Activated B cell treated with CpG ODN at 0.5 μM for 24 hours (primary cell): ENCODE measurements around the gene PRRG4. TPM values are rescaled to one million over a fixed set of nuclear protein-coding genes. Genes with fewer than 3 reads are reported as not detected.

ENCODE experiments used
- ATAC-seq: fragments of 200-7000 bp; cut with Tn5 transposase; one replicate; pipeline ENCODE4 v1.10.0; 2021; ENCODE audit warnings: low read depth, mild to moderate bottlenecking, moderate library complexity
- CTCF ChIA-PET: fragments of 350-600 bp; sonication (Branson Sonifier 250); formaldehyde crosslinking; loops from one replicate; lab custom pipeline; 2021; ENCODE audit warnings: antibody characterized with exemption; lab: Charles Lee
- POLR2A ChIA-PET: fragments of 350-600 bp; sonication (Branson Sonifier 250); formaldehyde crosslinking; loops from one replicate; lab custom pipeline; 2021; ENCODE audit warnings: antibody characterized with exemption; lab: Charles Lee
- DNase-seq: peaks from one replicate; pipeline ENCODE4 v3.0.0; 2022
- H3K27ac Mint-ChIP-seq: one replicate; pipeline ENCODE4 v1.8.0; 2020; ENCODE audit warnings: mixed read lengths
- H3K27me3 Mint-ChIP-seq: one replicate; pipeline ENCODE4 v1.8.0; 2021; ENCODE audit warnings: mixed read lengths
- H3K36me3 Mint-ChIP-seq: one replicate; pipeline ENCODE4 v1.8.0; 2021; ENCODE audit warnings: low read depth, mixed read lengths
- H3K4me1 Mint-ChIP-seq: one replicate; pipeline ENCODE4 v1.8.0; 2021; ENCODE audit warnings: mixed read lengths
- H3K4me3 Mint-ChIP-seq: one replicate; pipeline ENCODE4 v1.8.0; 2020; ENCODE audit warnings: mild to moderate bottlenecking, mixed read lengths
- H3K9me3 Mint-ChIP-seq: one replicate; pipeline ENCODE4 v1.8.0; 2020; ENCODE audit warnings: mixed read lengths
- CTCF ChIP-seq: fragments of 200-600 bp; IDR thresholded peaks from one replicate; pipeline ENCODE4 v1.8.0; 2022; ENCODE audit warnings: antibody characterized with exemption, mild to moderate bottlenecking
- intact Hi-C: fragments of 100-400 bp; cut with micrococcal nuclease; formaldehyde crosslinking; loops from one replicate; pipeline ENCODE4 v1.15.1; 2024
- total RNA-seq: library from RNA; stranded (reverse); gene quantifications from 2 replicates; pipeline ENCODE4 v1.2.3, GENCODE V29; 2022

PRRG4 gene
- total RNA-seq, 1 donor from 2014 or later = 0.33 TPM

- DNase-seq (no peak), ATAC-seq (peak; percentile 66)
- CTCF ChIA-PET = interaction anchor here (0.8 to 2.8 kb wide), 3 partner anchors 254 to 259 kb away, joined by 3 to 16 read pairs (median 5); no protein-coding TSS in a partner anchor
- no peak overlapping the region for H3K27ac Mint-ChIP-seq
- no peaks in the 10 kb centered on the region for H3K9me3 Mint-ChIP-seq
- POLR2A ChIA-PET = no interaction called here
- TF ChIP-seq CTCF = no peak
- H3K4me1 Mint-ChIP-seq = no peaks in the 10 kb centered on the region
- H3K36me3 Mint-ChIP-seq = no peaks in the 10 kb centered on the region
- no peaks in the 10 kb centered on the region for H3K27me3 Mint-ChIP-seq
- intact Hi-C loops = loop anchor here (1.0 to 10.0 kb wide), 3 partner anchors 151 to 1015 kb away; no protein-coding TSS in a partner anchor
- no peak overlapping the region for H3K4me3 Mint-ChIP-seq
Observed at GRCh38 chr11:32809313-32809712, 20.4 kb upstream of the PRRG4 start.

- TF ChIP-seq CTCF = no peak
- Mint-ChIP-seq H3K9me3 (no peaks in the 10 kb centered on the region), H3K4me1 (no peaks in the 10 kb centered on the region), H3K27me3 (no peaks in the 10 kb centered on the region), H3K36me3 (no peaks in the 10 kb centered on the region), H3K27ac (no peak overlapping the region), H3K4me3 (no peak overlapping the region)
- ChIA-PET POLR2A (no interaction called here), CTCF (no interaction called here)
- ATAC-seq = no peak
- DNase-seq = no peak
- intact Hi-C loops = no loop called here
Observed at GRCh38 chr11:32817181-32817851, 12.4 kb upstream of the PRRG4 start.

GRCh38 chr11:32817852-32818183 lies 11.9 kb upstream of the PRRG4 start:
- POLR2A ChIA-PET = no interaction called here
- Mint-ChIP-seq H3K4me1 (no peaks in the 10 kb centered on the region), H3K4me3 (no peak overlapping the region), H3K27ac (no peak overlapping the region), H3K9me3 (no peaks in the 10 kb centered on the region), H3K27me3 (no peaks in the 10 kb centered on the region), H3K36me3 (no peaks in the 10 kb centered on the region)
- intact Hi-C loops = no loop called here
- CTCF ChIA-PET = no interaction called here
- no peak for TF ChIP-seq CTCF
- DNase-seq (no peak), ATAC-seq (no peak)

GRCh38 chr11:32819187-32819586 lies 10.5 kb upstream of the PRRG4 start:
- POLR2A ChIA-PET = no interaction called here
- Mint-ChIP-seq H3K4me3 (no peak overlapping the region), H3K27ac (no peak overlapping the region), H3K4me1 (no peaks in the 10 kb centered on the region), H3K27me3 (no peaks in the 10 kb centered on the region), H3K36me3 (no peaks in the 10 kb centered on the region), H3K9me3 (no peaks in the 10 kb centered on the region)
- ATAC-seq = no peak
- TF ChIP-seq CTCF = no peak
- intact Hi-C loops = no loop called here
- CTCF ChIA-PET = no interaction called here
- DNase-seq = no peak

GRCh38 chr11:32820497-32820896 lies 9.2 kb upstream of the PRRG4 start:
- Mint-ChIP-seq H3K4me3 (no peak overlapping the region), H3K27me3 (no peaks in the 10 kb centered on the region), H3K9me3 (no peaks in the 10 kb centered on the region), H3K36me3 (no peaks in the 10 kb centered on the region), H3K4me1 (no peaks in the 10 kb centered on the region), H3K27ac (no peak overlapping the region)
- intact Hi-C loops = no loop called here
- DNase-seq (no peak), ATAC-seq (no peak)
- POLR2A ChIA-PET = no interaction called here
- no peak for TF ChIP-seq CTCF
- CTCF ChIA-PET = no interaction called here
